Tongue (tissue), 2 donors: ENCODE results near the gene MYO3B. TPM values are rescaled to one million over a fixed set of nuclear protein-coding genes. Genes with fewer than 3 reads are reported as not detected.

Experiments used
- small RNA-seq: library from RNA; depleted of rRNA; stranded (forward); fragments of <200 nt; gene quantifications from one replicate; pipeline ENCODE3, GENCODE V24; 2014; ENCODE audit warnings: low replicate concordance
- total RNA-seq: library from RNA; depleted of rRNA; stranded (reverse); fragments of >200 nt; gene quantifications from one replicate; pipeline ENCODE4 v1.2.3, GENCODE V29; 2014

MYO3B gene
- total RNA-seq, 1 donor from 2014 or later: 1.8 TPM

Small RNA genes within 50 kb of the gene (small RNA-seq; reads per million reads assigned to genes)
- not detected for gene RF02271
